Measurements from ENCODE around the gene KCNG3. TPM values are rescaled to one million over a fixed set of nuclear protein-coding genes. Genes with fewer than 3 reads are reported as not detected.

The KCNG3 gene
- total and polyA plus RNA-seq, 4 donors, result 0.06 to 2.8 (median 0.29) TPM

- Histone ChIP-seq H3K27ac (ENCODE audit: low read depth in 1 of 2, low read length in 1 of 2) (no peak overlapping the region), H3K9me3 (ENCODE audit: control insufficient read depth in 4 of 4, insufficient read depth in 3 of 4, low read length in 3 of 4) (no peaks in the 10 kb centered on the region), H3K4me3 (no peak overlapping the region), H3K27me3 (ENCODE audit: control insufficient read depth in 3 of 3, insufficient read depth in 3 of 3, low read length in 2 of 3) (peaks cover 0 to 2% (median 0%) of the 10 kb centered on the region in 3 donors), H3K36me3 (ENCODE audit: control insufficient read depth in 4 of 4, insufficient read depth in 4 of 4, low read length in 4 of 4) (no peaks in the 10 kb centered on the region), H3K4me1 (ENCODE audit: control insufficient read depth in 5 of 5, insufficient read depth in 5 of 5, low read length in 5 of 5) (peaks cover 0 to 8% (median 0%) of the 10 kb centered on the region in 5 donors), H3K9ac (ENCODE audit: insufficient read depth in 1 of 2, low read length in 2 of 2) (no peak overlapping the region)
- WGBS, 2 donors, result 91% methylated on average over 3 of the region's 3 CpGs
- DNase-seq (no peak), ATAC-seq (ENCODE audit: insufficient read depth, low FRiP score) (no peak)
- no peak for TF ChIP-seq CTCF (IDR thresholded peaks at IDR 0.05; ENCODE audit: control extremely low read depth, extremely low read depth)
Observed at GRCh38 chr2:42498497-42498896, 4.7 kb upstream of the KCNG3 start.

GRCh38 chr2:42495611-42496010, 1.8 kb upstream of the KCNG3 start:
- TF ChIP-seq CTCF (IDR thresholded peaks at IDR 0.05; ENCODE audit: control extremely low read depth, extremely low read depth), result no peak
- peaks cover 0 to 25% (median 19%) of the 10 kb centered on the region in 3 donors for H3K27me3 ChIP-seq (ENCODE audit: control insufficient read depth in 3 of 3, insufficient read depth in 3 of 3, low read length in 2 of 3)
- no peak overlapping the region for H3K4me3 ChIP-seq
- no peak overlapping the region for H3K9ac ChIP-seq (ENCODE audit: insufficient read depth in 1 of 2, low read length in 2 of 2)
- H3K27ac ChIP-seq (ENCODE audit: low read depth in 1 of 2, low read length in 1 of 2), result no peak overlapping the region
- WGBS, 2 donors, result 59 to 67% methylated on average over 6 of the region's 6 CpGs
- H3K9me3 ChIP-seq (ENCODE audit: control insufficient read depth in 4 of 4, insufficient read depth in 3 of 4, low read length in 3 of 4), result peaks cover 0 to 7% (median 0%) of the 10 kb centered on the region in 4 donors
- ATAC-seq (ENCODE audit: insufficient read depth, low FRiP score), result no peak
- DNase-seq, result no peak
- H3K4me1 ChIP-seq (ENCODE audit: control insufficient read depth in 5 of 5, insufficient read depth in 5 of 5, low read length in 5 of 5), result peaks cover 0 to 12% (median 0%) of the 10 kb centered on the region in 5 donors
- no peaks in the 10 kb centered on the region for H3K36me3 ChIP-seq (ENCODE audit: control insufficient read depth in 4 of 4, insufficient read depth in 4 of 4, low read length in 4 of 4)

GRCh38 chr2:42495234-42495581, 1.4 kb upstream of the KCNG3 start:
- TF ChIP-seq CTCF (IDR thresholded peaks at IDR 0.05; ENCODE audit: control extremely low read depth, extremely low read depth), result no peak
- no peak for DNase-seq
- Histone ChIP-seq H3K4me3 (no peak overlapping the region), H3K36me3 (ENCODE audit: control insufficient read depth in 4 of 4, insufficient read depth in 4 of 4, low read length in 4 of 4) (no peaks in the 10 kb centered on the region), H3K27me3 (ENCODE audit: control insufficient read depth in 3 of 3, insufficient read depth in 3 of 3, low read length in 2 of 3) (peaks cover 0 to 28% (median 19%) of the 10 kb centered on the region in 3 donors), H3K9ac (ENCODE audit: insufficient read depth in 1 of 2, low read length in 2 of 2) (no peak overlapping the region), H3K9me3 (ENCODE audit: control insufficient read depth in 4 of 4, insufficient read depth in 3 of 4, low read length in 3 of 4) (peaks cover 0 to 7% (median 0%) of the 10 kb centered on the region in 4 donors), H3K27ac (ENCODE audit: low read depth in 1 of 2, low read length in 1 of 2) (no peak overlapping the region), H3K4me1 (ENCODE audit: control insufficient read depth in 5 of 5, insufficient read depth in 5 of 5, low read length in 5 of 5) (peaks cover 0 to 12% (median 0%) of the 10 kb centered on the region in 5 donors)
- WGBS, 2 donors, result 0% methylated on average over 1 of the region's 1 CpG
- no peak for ATAC-seq (ENCODE audit: insufficient read depth, low FRiP score)
